Measurements from ENCODE around the gene PPP4C. TPM values are rescaled to one million over a fixed set of nuclear protein-coding genes. Genes with fewer than 3 reads are reported as not detected.

PPP4C gene
- total RNA-seq, 1 experiment from 2014 or later = 165 TPM

GRCh38 chr16:30067584-30067916 is 8.2 kb upstream of the PPP4C start (continued):
- TF ChIP-seq ZBTB33 (IDR thresholded peaks at IDR 0.05; ENCODE audit: extremely low read depth, insufficient replicate concordance, low read length) (no peak), ZNF274 (IDR thresholded peaks at IDR 0.05; ENCODE audit: low read depth, low read length) (no peak), RAD21 (IDR thresholded peaks at IDR 0.05; ENCODE audit: low read depth) (no peak), YY1 (IDR thresholded peaks at IDR 0.05; ENCODE audit: extremely low read depth, insufficient replicate concordance, low read depth, low read length) (no peak), SIN3A (IDR thresholded peaks at IDR 0.05; ENCODE audit: low read depth) (no peak), CBX3 (IDR thresholded peaks at IDR 0.05; ENCODE audit: low read depth) (no peak)

GRCh38 chr16:30068333-30068732 is 7.5 kb upstream of the PPP4C start:
- Histone ChIP-seq H3K36me3 (ENCODE audit: control insufficient read depth in 1 of 2, insufficient read depth in 2 of 2, low read length in 2 of 2) (peaks cover 28 to 60% of the 10 kb centered on the region in 2 experiments), H3K27me3 (ENCODE audit: insufficient read depth, low read length) (no peaks in the 10 kb centered on the region), H3K9ac (ENCODE audit: low read length) (no peak overlapping the region), H3K9me3 (ENCODE audit: control insufficient read depth in 1 of 2, insufficient read depth in 1 of 2, low read depth in 1 of 2, low read length in 2 of 2) (no peaks in the 10 kb centered on the region), H3K4me3 (replicated peaks in 1 of 2; ENCODE audit: low read depth in 1 of 2, low read length in 2 of 2) (no peak overlapping the region), H4K20me1 (ENCODE audit: insufficient read depth) (peaks cover 12% of the 10 kb centered on the region; the same call in 1 of the 2 replicates), H3K4me2 (ENCODE audit: low read length) (peak overlapping the region; percentile 1; the same call in 1 of the 2 replicates), H3K9me2 (ENCODE audit: insufficient read depth) (no peaks in the 10 kb centered on the region), H3K79me2 (ENCODE audit: insufficient read depth, low read length) (peaks cover 61% of the 10 kb centered on the region), H2AFZ (ENCODE audit: low read depth, low read length, poor library complexity, severe bottlenecking) (no peak overlapping the region), H3K4me1 (ENCODE audit: control insufficient read depth in 1 of 2, insufficient read depth in 2 of 2, low read length in 2 of 2) (peaks cover 14 to 38% of the 10 kb centered on the region in 2 experiments), H3K27ac (ENCODE audit: low read depth, low read length) (peak overlapping the region; percentile 32; the same call in 1 of the 2 replicates)
- no TSS peak for BruUV-seq (replicated peaks)
- intact Hi-C loops (cut with micrococcal nuclease) = no loop called here
- TF ChIP-seq YY1 (IDR thresholded peaks at IDR 0.05; ENCODE audit: extremely low read depth, insufficient replicate concordance, low read depth, low read length) (no peak), MAX (IDR thresholded peaks at IDR 0.05) (no peak), POLR2AphosphoS5 (IDR thresholded peaks at IDR 0.05; ENCODE audit: low read depth, low read length) (0 out of 2 replicates have a peak, but pooled peaks have one; percentile 9)
- no peak for ATAC-seq
- CTCF ChIA-PET = interaction anchor here (1.1 to 4.4 kb wide), 2 partner anchors 24 to 44 kb away, joined by 3 to 28 read pairs; partner anchors contain the start of gene TBX6
- POLR2A ChIA-PET = no interaction called here
- no peak for DNase-seq (ENCODE audit: low read depth, low spot score)
- RAD21 ChIA-PET (ENCODE audit: low non-redundant PET in 1 of 2, low total read pairs in 2 of 2, uncharacterized antibody in 2 of 2, unreplicated experiment in 2 of 2) = no interaction called here
